GM20000 (cell line): ENCODE data around the gene ZGPAT.
"Not testable (repeated sequence)": the region's sequence is repeated elsewhere in the genome, so short reads cannot be mapped to it uniquely, and the experiment has no call there.

ENCODE experiments used
- DNase-seq: peaks from one replicate; pipeline ENCODE4 v3.0.0; 2012; ENCODE audit warnings: low spot score
- CTCF ChIP-seq: IDR thresholded peaks from 2 replicates; pipeline ENCODE4 v1.5.1; 2012; ENCODE audit warnings: mild to moderate bottlenecking, control low read depth; ENCODE audit errors: extremely low read depth, missing control alignments

Gene ZGPAT

GRCh38 chr20:63662813-63663189, 45.0 kb upstream of the ZGPAT start:
- no peak for TF ChIP-seq CTCF
- no peak for DNase-seq

DNA sequence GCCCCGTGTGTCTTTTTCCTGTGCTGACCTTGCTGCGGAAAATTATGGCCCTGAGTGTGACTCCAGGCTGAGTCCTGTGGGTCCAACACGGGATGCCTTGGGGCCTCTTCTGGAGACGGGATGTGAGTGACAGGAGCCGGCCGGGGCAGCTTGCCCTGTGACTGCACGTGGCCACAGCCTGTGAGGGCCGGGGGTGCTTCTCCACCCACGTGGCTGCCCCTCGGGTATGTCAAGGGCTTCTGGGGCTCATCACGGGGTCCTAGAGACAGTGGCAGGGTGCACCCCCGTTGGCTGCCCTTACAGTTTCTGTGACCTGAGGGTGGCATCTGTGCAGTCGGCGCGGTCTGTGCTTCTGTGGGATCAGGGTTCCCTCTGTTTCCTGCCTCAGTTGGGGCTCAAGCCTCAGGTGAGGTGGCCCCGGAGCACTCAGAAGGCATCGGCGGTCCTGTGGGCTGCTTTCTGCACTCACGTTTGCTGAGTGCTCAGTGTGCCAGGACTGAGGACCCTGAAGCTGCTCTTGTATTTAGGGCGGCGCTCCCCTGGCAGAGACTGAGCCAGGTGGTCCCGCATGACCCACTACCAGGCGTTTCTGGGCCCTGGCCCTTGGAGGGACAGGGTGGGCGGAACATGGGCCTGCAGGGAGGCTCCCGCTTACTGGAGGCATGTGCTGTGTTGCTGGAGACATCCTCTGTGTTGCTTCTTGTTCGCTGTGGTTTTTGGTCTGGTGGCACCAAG, 44.3 kb upstream of the ZGPAT start:
- DNase-seq: no peak
- no peak for TF ChIP-seq CTCF

GRCh38 chr20:63664143-63664851, 43.5 kb upstream of the ZGPAT start:
- TF ChIP-seq CTCF: no peak
- DNase-seq: no peak

- no peak for TF ChIP-seq CTCF
- DNase-seq: no peak
Observed at GRCh38 chr20:63664861-63665594, 42.8 kb upstream of the ZGPAT start.

- no peak for TF ChIP-seq CTCF
- no peak for DNase-seq
Observed at GRCh38 chr20:63665708-63666107, 42.1 kb upstream of the ZGPAT start.

- TF ChIP-seq CTCF: no peak
- DNase-seq: no peak
Observed at GRCh38 chr20:63667858-63668257, 40.0 kb upstream of the ZGPAT start.

- no peak for DNase-seq
- TF ChIP-seq CTCF: no peak
Observed at GRCh38 chr20:63668351-63668750, 39.5 kb upstream of the ZGPAT start.

DNA sequence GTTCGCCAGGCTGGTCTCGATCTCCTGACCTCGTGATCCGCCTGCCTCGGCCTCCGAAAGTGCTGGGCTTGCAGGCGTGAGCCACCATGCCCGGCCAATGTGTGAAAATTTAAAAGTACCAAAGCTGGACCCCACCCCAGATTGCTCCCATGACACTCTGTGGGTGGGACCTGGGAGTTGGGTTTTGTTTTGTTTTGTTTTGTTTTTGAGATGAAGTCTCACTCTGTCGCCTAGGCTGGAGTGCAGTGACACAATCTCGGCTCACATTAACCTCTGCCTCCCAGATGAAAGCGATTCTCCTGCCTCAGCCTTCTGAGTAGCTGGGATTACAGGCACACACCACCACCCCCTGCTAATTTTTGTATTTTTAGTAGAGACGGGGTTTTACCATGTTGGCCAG, 36.1 kb upstream of the ZGPAT start:
- DNase-seq: not testable (repeated sequence)
